GM12865 (cell line): Measurements from ENCODE around the gene PLPP3.

Experiments used
- DNase-seq: peaks from one replicate; pipeline ENCODE4 v3.0.0; 2010; ENCODE audit warnings: low read depth
- H3K4me3 ChIP-seq: 2 replicates; pipeline ENCODE4 v1.5.1; 2011; ENCODE audit warnings: mild to moderate bottlenecking, low read depth, low read length, control low read depth
- TF ChIP-seq, protein P1 (sequence below): IDR thresholded peaks from 2 replicates; pipeline ENCODE4 v1.5.1; 2011; ENCODE audit warnings: low read length, control low read depth, low read depth, inconsistent platforms; ENCODE audit not compliant: insufficient read depth; ENCODE audit errors: missing control alignments

The PLPP3 gene

DNA sequence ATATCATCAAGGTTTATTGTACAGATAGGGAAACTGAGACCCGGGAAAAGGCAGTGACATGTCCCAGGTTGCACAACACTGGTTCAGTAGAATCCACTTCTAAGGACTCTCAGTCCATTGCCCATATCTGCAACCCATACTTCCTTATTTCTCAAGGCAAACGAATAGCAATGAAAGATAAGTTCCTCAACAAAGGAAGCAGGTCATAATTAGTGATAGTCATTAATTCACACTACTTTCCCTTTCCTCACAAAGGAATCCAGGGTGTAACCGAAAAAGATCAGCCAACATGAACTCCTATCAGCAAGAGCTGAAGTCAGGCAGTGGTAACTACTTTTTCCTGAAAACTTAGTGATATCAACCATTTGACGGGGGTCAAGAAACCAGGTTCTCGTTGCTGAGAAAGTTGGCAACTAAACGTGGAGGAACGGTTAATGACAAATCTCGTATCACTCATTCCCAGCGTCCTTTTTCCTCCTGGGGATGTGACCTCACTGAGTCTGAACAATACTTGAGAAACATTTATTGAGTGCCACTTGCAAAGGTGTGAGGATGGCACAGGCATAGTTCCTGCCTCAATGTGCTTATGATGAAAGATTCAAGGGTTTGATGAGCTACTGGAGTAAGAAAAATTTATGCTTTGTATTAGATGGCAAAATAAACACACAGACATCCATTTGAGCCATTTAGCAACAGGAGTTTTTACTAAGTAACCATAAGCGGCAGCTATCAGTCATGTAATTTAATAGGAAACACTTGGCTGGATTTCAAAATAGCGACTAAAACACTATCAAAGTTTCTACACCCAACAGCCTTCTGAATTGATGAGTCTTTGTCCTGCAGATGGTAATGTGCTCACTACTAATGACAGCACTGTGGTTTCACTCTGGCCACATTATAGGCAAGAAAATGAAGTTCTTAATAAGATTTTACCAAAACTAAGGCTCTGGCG, 82.3 kb downstream of the PLPP3 start:
- DNase-seq, result no peak

DNA sequence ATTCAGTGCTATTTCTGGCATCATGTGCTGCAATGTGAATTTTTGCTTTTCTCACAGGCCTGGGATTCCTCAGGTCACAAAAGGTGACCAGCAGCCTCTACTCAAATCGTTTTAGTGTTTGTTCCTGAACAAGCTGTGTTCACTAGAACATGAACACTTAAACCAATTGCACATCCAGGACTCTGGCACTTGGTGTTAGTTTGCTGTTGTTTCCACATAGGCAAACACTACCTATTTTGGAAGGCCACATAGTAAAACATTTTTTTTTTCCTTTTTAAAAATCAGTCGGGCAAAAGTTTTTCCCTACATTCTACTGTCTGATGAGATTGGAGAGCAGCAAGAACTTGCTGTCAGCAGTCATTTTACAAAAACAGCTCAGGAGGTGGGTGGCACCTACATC, 83.2 kb downstream of the PLPP3 start:
- H3K4me3 ChIP-seq, result no peak overlapping the region
- TF ChIP-seq, protein P1, sequence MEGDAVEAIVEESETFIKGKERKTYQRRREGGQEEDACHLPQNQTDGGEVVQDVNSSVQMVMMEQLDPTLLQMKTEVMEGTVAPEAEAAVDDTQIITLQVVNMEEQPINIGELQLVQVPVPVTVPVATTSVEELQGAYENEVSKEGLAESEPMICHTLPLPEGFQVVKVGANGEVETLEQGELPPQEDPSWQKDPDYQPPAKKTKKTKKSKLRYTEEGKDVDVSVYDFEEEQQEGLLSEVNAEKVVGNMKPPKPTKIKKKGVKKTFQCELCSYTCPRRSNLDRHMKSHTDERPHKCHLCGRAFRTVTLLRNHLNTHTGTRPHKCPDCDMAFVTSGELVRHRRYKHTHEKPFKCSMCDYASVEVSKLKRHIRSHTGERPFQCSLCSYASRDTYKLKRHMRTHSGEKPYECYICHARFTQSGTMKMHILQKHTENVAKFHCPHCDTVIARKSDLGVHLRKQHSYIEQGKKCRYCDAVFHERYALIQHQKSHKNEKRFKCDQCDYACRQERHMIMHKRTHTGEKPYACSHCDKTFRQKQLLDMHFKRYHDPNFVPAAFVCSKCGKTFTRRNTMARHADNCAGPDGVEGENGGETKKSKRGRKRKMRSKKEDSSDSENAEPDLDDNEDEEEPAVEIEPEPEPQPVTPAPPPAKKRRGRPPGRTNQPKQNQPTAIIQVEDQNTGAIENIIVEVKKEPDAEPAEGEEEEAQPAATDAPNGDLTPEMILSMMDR, result no peak
- DNase-seq, result no peak

More for the DNA sequence above, 82.3 kb downstream of the PLPP3 start:
- TF ChIP-seq, protein P1, result no peak
- H3K4me3 ChIP-seq, result no peak overlapping the region

DNA sequence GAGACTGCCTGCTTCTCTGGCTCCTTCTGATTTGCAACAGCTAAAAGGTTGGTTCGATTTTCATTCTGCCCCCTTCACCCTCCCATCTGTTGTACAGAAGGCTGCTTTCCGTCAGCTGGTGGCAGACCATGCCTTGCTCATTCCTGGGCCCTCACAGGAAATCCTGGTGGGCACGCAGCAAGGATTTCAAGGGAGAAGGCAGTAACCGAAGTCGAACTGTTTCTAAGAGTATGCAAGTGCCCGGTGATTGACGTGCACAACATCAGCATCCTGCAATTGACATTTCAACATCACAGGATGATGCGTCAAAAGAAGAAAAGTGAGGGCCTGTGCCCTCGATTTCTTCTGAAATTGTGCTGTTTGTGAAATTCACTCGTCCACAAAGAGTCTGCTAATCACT, 83.8 kb downstream of the PLPP3 start:
- H3K4me3 ChIP-seq, result no peak overlapping the region
- no peak for DNase-seq
- TF ChIP-seq, protein P1, result no peak

DNA sequence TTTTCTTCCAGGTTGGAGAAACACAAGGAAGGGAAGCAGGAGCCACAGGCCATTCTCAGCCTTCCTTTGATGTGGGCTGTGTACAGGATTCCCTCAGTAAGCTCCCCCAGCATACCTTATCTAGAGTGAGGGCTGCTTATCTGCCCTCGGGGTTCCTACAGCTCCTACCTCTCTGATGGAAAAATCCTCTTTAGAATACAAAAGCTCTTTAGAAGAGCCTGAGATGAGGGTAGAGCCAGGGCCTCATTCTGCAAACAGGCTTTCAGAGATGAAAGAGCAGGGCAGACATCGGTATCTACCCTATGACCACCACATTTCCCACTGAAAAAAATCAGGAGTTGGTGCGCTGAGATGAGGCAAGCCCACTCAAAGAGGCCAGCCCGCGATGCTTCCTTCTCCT, 85.1 kb downstream of the PLPP3 start:
- DNase-seq, result no peak
- TF ChIP-seq, protein P1, result no peak
- no peak overlapping the region for H3K4me3 ChIP-seq

DNA sequence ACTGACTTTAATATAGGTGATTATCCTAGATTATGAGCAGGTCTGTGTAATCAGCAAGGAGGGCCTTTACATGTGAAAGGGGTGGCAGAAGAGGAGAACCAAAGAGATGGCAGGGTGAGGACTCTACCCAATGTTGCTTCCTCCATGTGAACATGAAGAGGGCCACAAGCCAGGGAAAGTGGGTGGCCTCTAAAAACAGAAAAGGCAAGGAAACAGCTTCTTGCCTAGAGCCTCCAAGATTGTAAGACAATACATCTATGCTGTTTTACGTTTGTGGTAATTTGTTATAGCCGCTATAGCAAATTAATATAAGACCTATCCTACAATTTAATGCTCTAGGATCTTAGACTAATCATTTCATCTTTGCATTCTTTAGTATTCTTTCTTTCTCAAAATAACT, 85.5 kb downstream of the PLPP3 start:
- H3K4me3 ChIP-seq, result no peak overlapping the region
- no peak for DNase-seq
- TF ChIP-seq, protein P1, result no peak

DNA sequence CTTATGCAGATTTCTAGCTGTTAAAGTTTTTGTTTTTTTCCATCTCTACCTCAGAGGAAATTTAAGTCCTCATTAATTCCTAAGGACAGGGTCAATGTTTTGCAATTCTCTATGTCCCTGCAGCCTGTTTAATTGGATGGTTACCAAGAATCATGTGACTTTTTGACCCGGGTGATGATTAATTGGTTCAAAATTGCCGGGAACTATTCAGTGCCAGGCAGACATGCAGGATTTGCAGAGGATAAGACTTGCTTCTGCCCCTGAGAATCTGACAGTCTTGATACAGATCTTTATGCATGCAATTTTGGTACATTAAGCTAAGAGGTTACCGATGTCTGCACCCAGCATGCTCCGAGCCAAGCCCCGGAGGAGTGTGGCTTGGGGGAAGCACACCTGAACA, 87.9 kb downstream of the PLPP3 start:
- DNase-seq, result no peak
- TF ChIP-seq, protein P1, result no peak
- H3K4me3 ChIP-seq, result no peak overlapping the region

DNA sequence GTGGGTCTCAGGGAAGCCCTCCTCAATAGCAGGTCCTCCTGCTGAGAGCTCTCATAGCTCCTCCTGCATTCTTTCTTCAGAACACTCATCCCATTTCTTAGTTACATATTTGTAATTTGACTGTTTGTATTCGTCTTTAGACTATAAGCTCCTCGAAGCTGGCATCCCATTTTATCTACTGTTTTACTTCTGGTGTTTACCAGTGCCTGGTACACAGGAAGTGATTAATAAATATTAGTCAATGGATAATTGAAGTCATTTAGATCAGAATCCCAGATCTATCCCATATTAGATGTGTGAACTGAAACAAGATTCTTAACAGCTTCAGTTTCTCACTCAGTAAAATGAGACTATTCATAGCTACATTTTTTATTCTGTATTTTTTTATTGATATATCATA, 88.7 kb downstream of the PLPP3 start:
- TF ChIP-seq, protein P1, result no peak
- DNase-seq, result no peak
- H3K4me3 ChIP-seq, result no peak overlapping the region
